H9 (cell line): ENCODE data around the gene SLC38A1. TPM values are rescaled to one million over a fixed set of nuclear protein-coding genes. Genes with fewer than 3 reads are reported as not detected.

Experiments used
- DNase-seq: peaks from one replicate; pipeline ENCODE4 v3.0.0-alpha.2; 2017
- H2AFZ ChIP-seq: one replicate; pipeline ENCODE4 v1.6.1; 2013; ENCODE audit warnings: mild to moderate bottlenecking, low read length, control low read depth, moderate library complexity
- H2AK5ac ChIP-seq: 2 replicates; pipeline ENCODE4 v1.6.1; 2013; ENCODE audit warnings: low read length, control low read depth, mixed read lengths; ENCODE audit not compliant: insufficient read length
- H2BK120ac ChIP-seq: one replicate; pipeline ENCODE4 v1.6.1; 2013; ENCODE audit warnings: low read depth, mild to moderate bottlenecking, low read length, control low read depth, inconsistent platforms; ENCODE audit not compliant: poor library complexity, severe bottlenecking
- H2BK12ac ChIP-seq: 2 replicates; pipeline ENCODE4 v1.6.1; 2013; ENCODE audit warnings: low read length, control low read depth, mixed read lengths, low read depth; ENCODE audit not compliant: insufficient read length
- H2BK15ac ChIP-seq: 2 replicates; pipeline ENCODE4 v1.6.1; 2013; ENCODE audit warnings: low read depth, low read length, control low read depth
- H2BK20ac ChIP-seq: one replicate; pipeline ENCODE4 v1.6.1; 2013; ENCODE audit warnings: low read depth, mild to moderate bottlenecking, low read length, control low read depth, inconsistent platforms; ENCODE audit not compliant: poor library complexity, severe bottlenecking
- H2BK5ac ChIP-seq: 2 replicates; pipeline ENCODE4 v1.6.1; 2013; ENCODE audit warnings: low read length, control low read depth, mixed read lengths; ENCODE audit not compliant: insufficient read length
- H3K14ac ChIP-seq: 2 replicates; pipeline ENCODE4 v1.6.1; 2013; ENCODE audit warnings: low read length, control low read depth; ENCODE audit not compliant: insufficient read depth
- H3K18ac ChIP-seq: 2 replicates; pipeline ENCODE4 v1.6.1; 2013; ENCODE audit warnings: low read depth, mild to moderate bottlenecking, mixed read lengths, low read length, control low read depth; ENCODE audit not compliant: insufficient read length
- H3K23ac ChIP-seq: 2 replicates; pipeline ENCODE4 v1.6.1; 2013; ENCODE audit warnings: low read length, control low read depth, mixed read lengths, low read depth; ENCODE audit not compliant: insufficient read length
- H3K23me2 ChIP-seq: 2 replicates; pipeline ENCODE4 v1.6.1; 2013; ENCODE audit warnings: low read depth, mild to moderate bottlenecking, mixed read lengths, low read length, control low read depth; ENCODE audit not compliant: insufficient read length, poor library complexity, severe bottlenecking
- H3K27ac ChIP-seq: 2 replicates; pipeline ENCODE4 v1.5.1; 2013; ENCODE audit warnings: low read length, control low read depth, mixed read lengths, low read depth; ENCODE audit not compliant: insufficient read length
- H3K27me3 ChIP-seq: 2 replicates; pipeline ENCODE4 v1.6.1; 2013; ENCODE audit warnings: low read length, control low read depth, inconsistent platforms; ENCODE audit not compliant: insufficient read depth
- H3K4ac ChIP-seq: 2 replicates; pipeline ENCODE4 v1.6.1; 2013; ENCODE audit warnings: low read depth, mild to moderate bottlenecking, control low read depth, inconsistent platforms, low read length, moderate library complexity
- H3K4me1 ChIP-seq: 2 replicates; pipeline ENCODE4 v1.6.1; 2013; ENCODE audit warnings: low read length, control low read depth, inconsistent platforms; ENCODE audit not compliant: insufficient read depth
- H3K4me2 ChIP-seq: 2 replicates; pipeline ENCODE4 v1.6.1; 2013; ENCODE audit warnings: low read length, control low read depth, mixed read lengths; ENCODE audit not compliant: insufficient read length, insufficient read depth
- H3K56ac ChIP-seq: 2 replicates; pipeline ENCODE4 v1.6.1; 2013; ENCODE audit warnings: low read depth, mild to moderate bottlenecking, mixed read lengths, low read length, control low read depth; ENCODE audit not compliant: insufficient read length
- H3K79me1 ChIP-seq: 2 replicates; pipeline ENCODE4 v1.6.1; 2013; ENCODE audit warnings: low read depth, mild to moderate bottlenecking, moderate library complexity, low read length, control low read depth, inconsistent platforms; ENCODE audit not compliant: insufficient read depth, poor library complexity, severe bottlenecking
- H3K79me2 ChIP-seq: 2 replicates; pipeline ENCODE4 v1.6.1; 2013; ENCODE audit warnings: low read length, control low read depth, inconsistent platforms; ENCODE audit not compliant: insufficient read depth
- H3K9ac ChIP-seq: 2 replicates; pipeline ENCODE4 v1.6.1; 2013; ENCODE audit warnings: low read length, control low read depth, mixed read lengths; ENCODE audit not compliant: insufficient read length; ENCODE audit errors: extremely low read depth
- H3K9me3 ChIP-seq: one replicate; pipeline ENCODE4 v1.6.1; 2013; ENCODE audit warnings: low read depth, low read length, inconsistent platforms; ENCODE audit not compliant: control insufficient read depth
- H3T11ph ChIP-seq: one replicate; pipeline ENCODE4 v1.6.1; 2013; ENCODE audit warnings: mild to moderate bottlenecking, low read length, control low read depth, inconsistent platforms
- H4K20me1 ChIP-seq: one replicate; pipeline ENCODE4 v1.6.1; 2013; ENCODE audit not compliant: control insufficient read depth, insufficient read length, insufficient read depth
- H4K5ac ChIP-seq: 2 replicates; pipeline ENCODE4 v1.6.1; 2013; ENCODE audit warnings: low read depth, mild to moderate bottlenecking, mixed read lengths, low read length, control low read depth; ENCODE audit not compliant: insufficient read length
- H4K8ac ChIP-seq: replicated peaks from 2 replicates; pipeline ENCODE4 v1.6.1; 2013; ENCODE audit warnings: low read length, control low read depth, mixed read lengths, low read depth; ENCODE audit not compliant: insufficient read length
- H4K91ac ChIP-seq: 2 replicates; pipeline ENCODE4 v1.6.1; 2013; ENCODE audit warnings: low read depth, mild to moderate bottlenecking, moderate library complexity, mixed read lengths, low read length, control low read depth; ENCODE audit not compliant: insufficient read length
- H3K27ac Mint-ChIP-seq, 3 experiments: 2 replicates in 2 of 3; 3 replicates in 1 of 3; pipeline ENCODE4 v1.8.0; 2020 to 2021; ENCODE audit warnings: mixed read lengths in 3 of 3, mild to moderate bottlenecking in 1 of 3, moderate library complexity in 1 of 3
- H3K27me3 Mint-ChIP-seq: 2 replicates; pipeline ENCODE4 v1.8.0; 2021; ENCODE audit warnings: low read depth, mild to moderate bottlenecking, moderate library complexity, mixed read lengths
- H3K36me3 Mint-ChIP-seq, 3 experiments: 2 replicates in 2 of 3; 3 replicates in 1 of 3; pipeline ENCODE4 v1.8.0; 2020 to 2021; ENCODE audit warnings: low read depth in 3 of 3, mixed read lengths in 3 of 3; ENCODE audit not compliant: insufficient read depth in 1 of 3
- H3K4me1 Mint-ChIP-seq, 2 experiments: 2 replicates each; pipeline ENCODE4 v1.8.0; 2020; ENCODE audit warnings: mixed read lengths in 2 of 2
- H3K4me3 Mint-ChIP-seq, 2 experiments: 2 replicates in 1 of 2; 3 replicates in 1 of 2; pipeline ENCODE4 v1.8.0; 2020 to 2021; ENCODE audit warnings: mild to moderate bottlenecking in 2 of 2, mixed read lengths in 2 of 2, moderate library complexity in 1 of 2
- H3K9me3 Mint-ChIP-seq, 2 experiments: 2 replicates in 1 of 2; 3 replicates in 1 of 2; pipeline ENCODE4 v1.8.0; 2020; ENCODE audit warnings: mild to moderate bottlenecking in 2 of 2, mixed read lengths in 2 of 2, moderate library complexity in 1 of 2
- WGBS: extraction: QIAGEN DNeasy Blood & Tissue Kit; methylation state at CpG from one replicate; pipeline ENCODE4 v1.1.7; 2013; ENCODE audit warnings: missing lambda C conversion rate, low lambda C conversion rate, mixed read lengths; ENCODE audit not compliant: insufficient read length; ENCODE audit errors: extremely low coverage; 5-methylcytosine and 5-hydroxymethylcytosine counted together
- total RNA-seq: library from RNA; stranded (reverse); gene quantifications from 2 replicates; pipeline ENCODE4 v1.2.1, GENCODE V29; 2021
- TF ChIP-seq, protein P1 (sequence below): fragments of 200-600 bp; sonication (generic); conservative IDR thresholded peaks from 3 replicates; pipeline ENCODE4 v1.8.0; 2021; ENCODE audit warnings: antibody characterized with exemption, mild to moderate bottlenecking

Gene SLC38A1
- total RNA-seq, 1 experiment from 2014 or later, result 216 TPM

DNA sequence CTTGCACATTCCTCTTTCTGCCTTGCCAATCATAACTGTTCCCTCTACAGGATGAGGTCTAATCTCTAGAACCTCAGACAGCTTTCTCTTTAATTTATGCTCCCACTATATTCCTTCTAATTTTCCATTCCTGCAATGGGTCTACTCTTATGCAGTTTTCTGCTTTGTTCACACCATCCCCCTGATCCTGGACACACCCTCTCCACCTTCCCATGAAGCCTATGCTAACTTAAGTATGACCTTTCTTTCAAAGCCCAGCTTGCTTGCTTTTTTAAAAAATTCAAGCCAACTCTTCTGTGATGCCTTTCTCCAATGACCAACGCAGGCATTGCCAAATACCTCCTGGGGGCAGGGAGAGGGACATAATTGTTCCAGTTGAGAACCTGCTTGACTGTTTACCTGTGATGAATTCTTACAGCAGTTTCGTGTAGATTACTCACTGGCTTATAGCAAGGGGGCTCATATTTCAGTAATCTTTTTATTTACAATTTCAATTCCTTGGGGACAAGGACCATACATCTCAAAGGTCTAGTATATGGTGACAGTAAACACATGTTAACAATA lies 7.8 kb downstream of the SLC38A1 start:
- H3K36me3 Mint-ChIP-seq, result peaks cover 18 to 21% (median 18%) of the 10 kb centered on the region in 3 experiments; a peak in 6 of 7 replicates
- peak overlapping the region; percentile 83 for H3K27ac ChIP-seq

More for the DNA sequence above, 7.8 kb downstream of the SLC38A1 start:
- no peak overlapping the region for H3K56ac ChIP-seq
- H4K91ac ChIP-seq, result no peak overlapping the region
- peaks cover 4% of the 10 kb centered on the region for H3K23me2 ChIP-seq
- no peaks in the 10 kb centered on the region for H3K9me3 ChIP-seq
- Mint-ChIP-seq H3K27ac (no peak overlapping the region; a peak in 3 of 7 replicates), H3K9me3 (peaks cover 0 to 7% of the 10 kb centered on the region in 2 experiments; a peak in 2 of 5 replicates), H3K4me3 (no peak overlapping the region), H3K4me1 (peaks cover 32 to 35% of the 10 kb centered on the region in 2 experiments), H3K27me3 (no peaks in the 10 kb centered on the region)
- peaks cover 25% of the 10 kb centered on the region for H3K4me1 ChIP-seq
- no peak overlapping the region for H2BK12ac ChIP-seq
- H3K4me2 ChIP-seq, result peak overlapping the region; percentile 83
- H3K18ac ChIP-seq, result no peak overlapping the region
- no peak overlapping the region for H4K5ac ChIP-seq
- no peaks in the 10 kb centered on the region for H3K27me3 ChIP-seq
- no peaks in the 10 kb centered on the region for H4K20me1 ChIP-seq
- no peak overlapping the region for H3K4ac ChIP-seq
- no peak overlapping the region for H2BK20ac ChIP-seq
- peaks cover 85% of the 10 kb centered on the region for H3K79me2 ChIP-seq
- no peak overlapping the region for H2BK120ac ChIP-seq
- H2AK5ac ChIP-seq, result no peak overlapping the region
- WGBS, result no CpG with 5 or more reads among the region's 2 CpGs
- TF ChIP-seq, protein P1, sequence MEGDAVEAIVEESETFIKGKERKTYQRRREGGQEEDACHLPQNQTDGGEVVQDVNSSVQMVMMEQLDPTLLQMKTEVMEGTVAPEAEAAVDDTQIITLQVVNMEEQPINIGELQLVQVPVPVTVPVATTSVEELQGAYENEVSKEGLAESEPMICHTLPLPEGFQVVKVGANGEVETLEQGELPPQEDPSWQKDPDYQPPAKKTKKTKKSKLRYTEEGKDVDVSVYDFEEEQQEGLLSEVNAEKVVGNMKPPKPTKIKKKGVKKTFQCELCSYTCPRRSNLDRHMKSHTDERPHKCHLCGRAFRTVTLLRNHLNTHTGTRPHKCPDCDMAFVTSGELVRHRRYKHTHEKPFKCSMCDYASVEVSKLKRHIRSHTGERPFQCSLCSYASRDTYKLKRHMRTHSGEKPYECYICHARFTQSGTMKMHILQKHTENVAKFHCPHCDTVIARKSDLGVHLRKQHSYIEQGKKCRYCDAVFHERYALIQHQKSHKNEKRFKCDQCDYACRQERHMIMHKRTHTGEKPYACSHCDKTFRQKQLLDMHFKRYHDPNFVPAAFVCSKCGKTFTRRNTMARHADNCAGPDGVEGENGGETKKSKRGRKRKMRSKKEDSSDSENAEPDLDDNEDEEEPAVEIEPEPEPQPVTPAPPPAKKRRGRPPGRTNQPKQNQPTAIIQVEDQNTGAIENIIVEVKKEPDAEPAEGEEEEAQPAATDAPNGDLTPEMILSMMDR, result no peak
- no peak overlapping the region for H3K23ac ChIP-seq
- H3K9ac ChIP-seq, result no peak overlapping the region
- H2AFZ ChIP-seq, result no peak overlapping the region
- peak overlapping the region; percentile 7 for H4K8ac ChIP-seq
- no peak for DNase-seq
- no peak overlapping the region for H3K14ac ChIP-seq
- no peak overlapping the region for H2BK5ac ChIP-seq
- H3K79me1 ChIP-seq, result peaks cover 3% of the 10 kb centered on the region
- H3T11ph ChIP-seq, result no peak overlapping the region
- H2BK15ac ChIP-seq, result no peak overlapping the region
